Stimulated activated CD8-positive, alpha-beta memory T cell treated with anti-CD3 and anti-CD28 coated beads, Interleukin-15, amount 100 ng/mL, for 1 hour (primary cell): ENCODE data around the gene ITLN1.
"Not testable (repeated sequence)": the region's sequence is repeated elsewhere in the genome, so short reads cannot be mapped to it uniquely, and the experiment has no call there.

ENCODE experiments used
- DNase-seq: peaks from one replicate; pipeline ENCODE4 v3.0.0-alpha.2; 2020; ENCODE audit warnings: low read depth

Gene ITLN1

GRCh38 chr1:160885042-160885441 is at the start of gene ITLN1:
Gene ITLN1 (minus strand): TSS chr1:160885180. CDS start chr1:160884877, 303 bp downstream.
- DNase-seq: no peak

GRCh38 chr1:160933305-160933704 is 48.3 kb upstream of the ITLN1 start:
- DNase-seq: not testable (repeated sequence)

- no peak for DNase-seq
Observed at GRCh38 chr1:160925652-160926244, 40.8 kb upstream of the ITLN1 start.

- DNase-seq: no peak
Observed at GRCh38 chr1:160924791-160925651, 40.0 kb upstream of the ITLN1 start.

- DNase-seq: no peak
Observed at GRCh38 chr1:160916666-160917065, 31.7 kb upstream of the ITLN1 start.

GRCh38 chr1:160913229-160913628 is 28.2 kb upstream of the ITLN1 start:
- DNase-seq: not testable (repeated sequence)

- DNase-seq: no peak
Observed at GRCh38 chr1:160911925-160912324, 26.9 kb upstream of the ITLN1 start.

- no peak for DNase-seq
Observed at GRCh38 chr1:160911441-160911840, 26.5 kb upstream of the ITLN1 start.

GRCh38 chr1:160910170-160910750 is 25.3 kb upstream of the ITLN1 start:
- no peak for DNase-seq

GRCh38 chr1:160907976-160908375 is 23.0 kb upstream of the ITLN1 start:
- DNase-seq: no peak

- no peak for DNase-seq
Observed at GRCh38 chr1:160905617-160905989, 20.6 kb upstream of the ITLN1 start.

GRCh38 chr1:160904783-160905616 is 20.0 kb upstream of the ITLN1 start:
- DNase-seq: no peak

GRCh38 chr1:160902251-160902650 is 17.3 kb upstream of the ITLN1 start:
- not testable (repeated sequence) for DNase-seq

- DNase-seq: no peak
Observed at GRCh38 chr1:160901768-160902167, 16.8 kb upstream of the ITLN1 start.

GRCh38 chr1:160900683-160901082 is 15.7 kb upstream of the ITLN1 start:
- not testable (repeated sequence) for DNase-seq

GRCh38 chr1:160894368-160895135 is 9.6 kb upstream of the ITLN1 start:
- DNase-seq: not testable (repeated sequence)

GRCh38 chr1:160891474-160891873 is 6.5 kb upstream of the ITLN1 start:
- no peak for DNase-seq

GRCh38 chr1:160888926-160889325 is 3.9 kb upstream of the ITLN1 start:
- no peak for DNase-seq

- no peak for DNase-seq
Observed at GRCh38 chr1:160887071-160887470, 2.1 kb upstream of the ITLN1 start.

- DNase-seq: no peak
Observed at GRCh38 chr1:160884579-160884978, 401 bp downstream of the ITLN1 start.
